Esophagus muscularis mucosa (tissue), 4 donors: ENCODE measurements around the gene TMEM179. TPM values are rescaled to one million over a fixed set of nuclear protein-coding genes. Genes with fewer than 3 reads are reported as not detected.

Experiments
- DNase-seq: peaks from one replicate; pipeline ENCODE4 v3.0.0-alpha.2; 2017; ENCODE audit errors: extremely low spot score
- H3K27ac ChIP-seq, 4 donors: fragments of 200-600 bp; sonication (generic); replicated peaks in 1 of 4; 1 replicate in 3 of 4; 2 replicates in 1 of 4; pipeline ENCODE4 v1.5.1; 2016 to 2019; ENCODE audit warnings: mild to moderate bottlenecking in 1 of 4
- H3K27me3 ChIP-seq, 4 donors: fragments of 200-600 bp; sonication (generic); one replicate each; pipeline versions ENCODE4 v1.5.1 to v1.6.0; 2016 to 2019
- H3K36me3 ChIP-seq, 4 donors: fragments of 200-600 bp; sonication (generic); one replicate each; pipeline ENCODE4 v1.5.1; 2016 to 2019
- H3K4me1 ChIP-seq, 4 donors: fragments of 200-600 bp; sonication (generic); one replicate each; pipeline ENCODE4 v1.5.1; 2016 to 2019
- H3K4me3 ChIP-seq, 4 donors: fragments of 200-600 bp; sonication (generic); 1 replicate in 2 of 4; 2 replicates in 2 of 4; pipeline ENCODE4 v1.5.1; 2016 to 2019; ENCODE audit warnings: mild to moderate bottlenecking in 4 of 4, moderate library complexity in 1 of 4
- H3K9me3 ChIP-seq, 4 donors: fragments of 200-600 bp; sonication (generic); 1 replicate in 3 of 4; 2 replicates in 1 of 4; pipeline ENCODE4 v1.5.1; 2016 to 2019
- EP300 ChIP-seq: sonication (generic); formaldehyde crosslinking; IDR thresholded peaks from one replicate; pipeline ENCODE4 v1.6.1; 2017; ENCODE audit warnings: antibody characterized with exemption
- POLR2A ChIP-seq: fragments of 450-650 bp; IDR thresholded peaks from one replicate; pipeline ENCODE4 v1.6.1; 2017; ENCODE audit warnings: antibody characterized with exemption, moderate library complexity, mild to moderate bottlenecking, low read depth
- POLR2AphosphoS5 ChIP-seq, 2 donors: sonication (generic); formaldehyde crosslinking; IDR thresholded peaks; one replicate each; pipeline ENCODE4 v1.6.1; 2017; ENCODE audit warnings: antibody characterized with exemption in 2 of 2
- WGBS: methylation state at CpG from one replicate; pipeline ENCODE4 v1.1.5; 2018; 5-methylcytosine and 5-hydroxymethylcytosine counted together
- intact Hi-C: fragments of 100-400 bp; cut with DNase I; formaldehyde crosslinking; loops from one replicate; pipeline ENCODE4 v1.15.1; 2023
- total RNA-seq, 4 donors: library from RNA; depleted of rRNA; stranded (reverse); fragments of >200 nt; gene quantifications; one replicate each; pipeline versions ENCODE4 v1.1.0 to v1.2.1, GENCODE V29; 2016
- TF ChIP-seq, protein P1 (sequence below), 3 experiments: fragments of 200-600 bp in 2 of 3; fragments of 450-650 bp in 1 of 3; sonication (generic) in 2 of 3; IDR thresholded peaks; one replicate each; pipeline ENCODE4 v1.5.1; 2017 to 2019; ENCODE audit warnings: antibody characterized with exemption in 3 of 3, mild to moderate bottlenecking in 2 of 3, moderate library complexity in 1 of 3

Gene TMEM179
- total RNA-seq, 4 donors from 2014 or later = 1.4 to 4.2 (median 1.9) TPM

DNA sequence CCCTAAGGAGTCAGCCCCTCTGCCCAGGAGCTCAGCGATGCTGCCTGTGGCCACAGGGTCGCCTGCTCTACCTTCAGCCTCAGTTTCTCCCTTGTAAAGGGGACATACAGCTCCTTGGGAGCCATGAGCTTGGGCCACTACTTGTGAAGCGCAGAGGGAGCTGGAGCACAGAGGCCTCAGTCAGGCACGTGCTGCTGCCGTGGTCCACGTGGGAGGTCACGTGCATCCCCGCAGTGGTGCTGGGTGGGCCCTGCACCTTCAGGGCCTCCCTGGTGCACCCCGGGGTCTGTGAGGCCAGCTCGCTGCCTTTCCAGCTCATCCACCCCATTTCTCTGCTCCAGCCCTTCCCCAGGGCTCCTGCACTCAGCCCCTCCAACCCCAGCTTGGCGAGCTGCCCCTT is 36.0 kb downstream of the TMEM179 start:
- Histone ChIP-seq H3K27ac (no peak overlapping the region), H3K4me3 (no peak overlapping the region), H3K36me3 (no peaks in the 10 kb centered on the region), H3K4me1 (peaks cover 7 to 12% (median 8%) of the 10 kb centered on the region in 4 donors), H3K9me3 (no peaks in the 10 kb centered on the region), H3K27me3 (peaks cover 0 to 93% (median 1%) of the 10 kb centered on the region in 4 donors)
- WGBS = 80% methylated on average over 7 of the region's 11 CpGs
- intact Hi-C loops = loop anchor here (10.0 kb wide), 1 partner anchor 474 kb away; no protein-coding TSS in a partner anchor
- DNase-seq = no peak
- no peak for TF ChIP-seq POLR2A
- TF ChIP-seq, protein P1, sequence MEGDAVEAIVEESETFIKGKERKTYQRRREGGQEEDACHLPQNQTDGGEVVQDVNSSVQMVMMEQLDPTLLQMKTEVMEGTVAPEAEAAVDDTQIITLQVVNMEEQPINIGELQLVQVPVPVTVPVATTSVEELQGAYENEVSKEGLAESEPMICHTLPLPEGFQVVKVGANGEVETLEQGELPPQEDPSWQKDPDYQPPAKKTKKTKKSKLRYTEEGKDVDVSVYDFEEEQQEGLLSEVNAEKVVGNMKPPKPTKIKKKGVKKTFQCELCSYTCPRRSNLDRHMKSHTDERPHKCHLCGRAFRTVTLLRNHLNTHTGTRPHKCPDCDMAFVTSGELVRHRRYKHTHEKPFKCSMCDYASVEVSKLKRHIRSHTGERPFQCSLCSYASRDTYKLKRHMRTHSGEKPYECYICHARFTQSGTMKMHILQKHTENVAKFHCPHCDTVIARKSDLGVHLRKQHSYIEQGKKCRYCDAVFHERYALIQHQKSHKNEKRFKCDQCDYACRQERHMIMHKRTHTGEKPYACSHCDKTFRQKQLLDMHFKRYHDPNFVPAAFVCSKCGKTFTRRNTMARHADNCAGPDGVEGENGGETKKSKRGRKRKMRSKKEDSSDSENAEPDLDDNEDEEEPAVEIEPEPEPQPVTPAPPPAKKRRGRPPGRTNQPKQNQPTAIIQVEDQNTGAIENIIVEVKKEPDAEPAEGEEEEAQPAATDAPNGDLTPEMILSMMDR (IDR thresholded peaks at IDR 0.05) = no peak
- no peak for TF ChIP-seq EP300
- TF ChIP-seq POLR2AphosphoS5 (IDR thresholded peaks at IDR 0.05) = no peak

DNA sequence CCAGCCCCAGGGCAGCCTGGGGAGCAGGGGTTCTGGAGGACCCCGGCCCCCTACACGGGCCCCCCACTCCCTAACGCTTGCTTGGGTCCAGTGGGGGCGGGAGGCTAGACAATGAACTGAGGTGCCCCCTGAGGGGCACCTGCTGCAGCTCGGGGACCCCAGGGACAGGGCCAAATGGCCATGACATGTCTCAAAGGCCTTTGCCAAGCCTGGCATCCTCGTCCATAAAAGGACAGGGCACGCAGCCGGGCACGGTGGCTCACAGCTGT is 36.7 kb downstream of the TMEM179 start:
- Histone ChIP-seq H3K9me3 (no peaks in the 10 kb centered on the region), H3K27me3 (peaks cover 0 to 93% (median 4%) of the 10 kb centered on the region in 4 donors), H3K4me3 (no peak overlapping the region), H3K36me3 (no peaks in the 10 kb centered on the region), H3K27ac (no peak overlapping the region), H3K4me1 (peaks cover 9 to 13% (median 11%) of the 10 kb centered on the region in 4 donors)
- no peak for TF ChIP-seq POLR2AphosphoS5 (IDR thresholded peaks at IDR 0.05)
- TF ChIP-seq POLR2A = no peak
- TF ChIP-seq, protein P1 (IDR thresholded peaks at IDR 0.05) = no peak
- no peak for TF ChIP-seq EP300
- intact Hi-C loops = loop anchor here (10.0 kb wide), 1 partner anchor 473 kb away; no protein-coding TSS in a partner anchor
- DNase-seq = no peak
- 94% methylated on average over 6 of the region's 9 CpGs for WGBS

DNA sequence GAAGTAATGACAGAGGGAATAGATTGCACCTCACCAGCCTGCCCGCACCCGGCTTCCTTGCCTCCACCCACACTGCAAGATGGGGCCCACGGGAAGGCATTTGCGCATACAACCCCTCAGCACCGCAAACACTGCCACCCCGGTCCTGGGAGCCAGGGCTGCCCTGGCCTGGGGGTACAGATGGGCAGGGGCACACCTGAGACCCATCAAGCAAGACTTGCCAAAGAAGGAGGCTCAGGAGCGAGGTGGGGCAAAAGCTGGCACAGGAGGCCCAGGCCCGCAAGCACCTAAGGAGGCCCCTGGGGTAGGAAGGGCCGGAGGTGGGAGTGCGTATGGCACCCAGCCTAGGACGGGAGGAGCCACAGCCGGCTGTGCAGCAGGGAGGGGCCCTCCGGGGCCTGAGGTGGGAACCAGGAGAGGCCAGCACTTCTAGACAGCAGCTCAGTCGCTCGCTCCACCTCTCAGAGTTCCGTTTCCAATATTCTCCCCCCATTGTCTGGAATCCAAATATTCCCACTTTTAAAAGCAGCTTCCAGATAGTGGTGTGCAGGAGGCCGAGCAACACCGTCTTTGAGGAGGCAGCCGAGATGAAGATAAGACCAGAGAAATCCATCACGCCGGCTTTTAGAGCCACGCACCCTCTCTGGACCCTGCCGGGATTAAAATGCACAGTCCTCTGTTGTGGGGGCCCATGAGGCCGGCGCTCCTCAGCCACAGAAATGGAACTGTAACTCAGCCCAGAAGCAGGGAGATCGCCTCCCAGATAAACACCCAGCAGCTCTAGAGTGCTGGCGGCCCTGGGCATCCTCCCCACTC is 37.2 kb downstream of the TMEM179 start:
- DNase-seq = no peak
- Histone ChIP-seq H3K36me3 (no peaks in the 10 kb centered on the region), H3K27me3 (peaks cover 0 to 93% (median 4%) of the 10 kb centered on the region in 4 donors), H3K4me1 (peaks cover 9 to 13% (median 11%) of the 10 kb centered on the region in 4 donors), H3K27ac (no peak overlapping the region), H3K4me3 (no peak overlapping the region), H3K9me3 (no peaks in the 10 kb centered on the region)
- WGBS = 42% methylated on average over 20 of the region's 27 CpGs
- intact Hi-C loops = loop anchor here (10.0 kb wide), 1 partner anchor 473 kb away; no protein-coding TSS in a partner anchor
- TF ChIP-seq POLR2AphosphoS5 (IDR thresholded peaks at IDR 0.05) (no peak), EP300 (no peak), POLR2A (no peak)
- TF ChIP-seq, protein P1 (IDR thresholded peaks at IDR 0.05) = no peak

GRCh38 chr14:104564744-104565679 is 39.6 kb downstream of the TMEM179 start:
- Histone ChIP-seq H3K4me3 (no peak overlapping the region), H3K27me3 (peaks cover 0 to 92% (median 4%) of the 10 kb centered on the region in 4 donors), H3K9me3 (no peaks in the 10 kb centered on the region), H3K36me3 (no peaks in the 10 kb centered on the region), H3K4me1 (peaks cover 9 to 13% (median 11%) of the 10 kb centered on the region in 4 donors), H3K27ac (no peak overlapping the region)
- DNase-seq = no peak
- TF ChIP-seq POLR2AphosphoS5 (IDR thresholded peaks at IDR 0.05) (no peak), EP300 (no peak), POLR2A (no peak)
- TF ChIP-seq, protein P1 (IDR thresholded peaks at IDR 0.05) = no peak
- 79% methylated on average over 23 of the region's 30 CpGs for WGBS
- intact Hi-C loops = loop anchor here (2.0 to 10.0 kb wide), 2 partner anchors 428 to 470 kb away; no protein-coding TSS in a partner anchor
